Neural progenitor cell (in vitro differentiated cells): ENCODE results near the gene AMIGO1. TPM values are rescaled to one million over a fixed set of nuclear protein-coding genes. Genes with fewer than 3 reads are reported as not detected.

Experiments
- DNase-seq: peaks from one replicate; pipeline ENCODE4 v3.0.0-alpha.2; 2016; ENCODE audit warnings: low spot score
- H2AFZ ChIP-seq: fragments of 200-600 bp; sonication (generic); replicated peaks from 2 replicates; pipeline ENCODE4 v1.6.1; 2016; ENCODE audit warnings: antibody characterized with exemption
- H3F3A ChIP-seq: fragments of 200-600 bp; sonication (generic); 2 replicates; pipeline ENCODE4 v1.6.1; 2016; ENCODE audit warnings: antibody characterized with exemption, low read depth
- H3K27ac ChIP-seq: fragments of 200-600 bp; sonication (generic); 2 replicates; pipeline ENCODE4 v1.5.1; 2016; ENCODE audit warnings: mild to moderate bottlenecking
- H3K27me3 ChIP-seq: fragments of 200-600 bp; sonication (generic); 2 replicates; pipeline ENCODE4 v1.6.1; 2016; ENCODE audit warnings: mild to moderate bottlenecking, moderate library complexity
- H3K36me3 ChIP-seq: fragments of 200-600 bp; sonication (generic); 2 replicates; pipeline ENCODE4 v1.5.1; 2016
- H3K4me1 ChIP-seq: fragments of 200-600 bp; sonication (generic); 2 replicates; pipeline ENCODE4 v1.6.1; 2016; ENCODE audit warnings: mixed run types
- H3K4me2 ChIP-seq: fragments of 200-600 bp; sonication (generic); 2 replicates; pipeline ENCODE4 v1.6.1; 2016
- H3K4me3 ChIP-seq: fragments of 200-600 bp; sonication (generic); 2 replicates; pipeline ENCODE4 v1.5.1; 2016
- H3K79me2 ChIP-seq: fragments of 200-600 bp; sonication (generic); 2 replicates; pipeline ENCODE4 v1.6.1; 2016; ENCODE audit warnings: low read depth
- H3K9ac ChIP-seq: fragments of 200-600 bp; sonication (generic); 2 replicates; pipeline ENCODE4 v1.6.1; 2016
- H3K9me3 ChIP-seq: fragments of 200-600 bp; sonication (generic); 2 replicates; pipeline ENCODE4 v1.5.1; 2016; ENCODE audit warnings: low read depth
- H4K20me1 ChIP-seq: fragments of 200-600 bp; sonication (generic); 2 replicates; pipeline ENCODE4 v1.6.1; 2016; ENCODE audit warnings: low read depth
- H3K27ac Mint-ChIP-seq: 3 replicates; pipeline ENCODE4 v1.8.0; 2021; ENCODE audit warnings: mixed read lengths
- H3K27me3 Mint-ChIP-seq: 2 replicates; pipeline ENCODE4 v1.8.0; 2022; ENCODE audit warnings: low read depth, mild to moderate bottlenecking, inconsistent platforms, moderate library complexity, mixed read lengths; ENCODE audit not compliant: insufficient read depth
- H3K36me3 Mint-ChIP-seq: 3 replicates; pipeline ENCODE4 v1.8.0; 2021; ENCODE audit warnings: mixed read lengths
- H3K4me1 Mint-ChIP-seq: 3 replicates; pipeline ENCODE4 v1.8.0; 2021; ENCODE audit warnings: mixed read lengths
- H3K4me3 Mint-ChIP-seq: 3 replicates; pipeline ENCODE4 v1.8.0; 2021; ENCODE audit warnings: mild to moderate bottlenecking, moderate library complexity, mixed read lengths
- H3K9me3 Mint-ChIP-seq: 3 replicates; pipeline ENCODE4 v1.8.0; 2020; ENCODE audit warnings: mixed read lengths
- EZH2 ChIP-seq: fragments of 200-600 bp; sonication (generic); IDR thresholded peaks from 2 replicates; pipeline ENCODE4 v1.6.1; 2017; ENCODE audit warnings: antibody characterized with exemption, mild to moderate bottlenecking, moderate library complexity
- EZH2phosphoT487 ChIP-seq: fragments of 200-600 bp; sonication (generic); IDR thresholded peaks from 2 replicates; pipeline ENCODE4 v1.6.1; 2017; ENCODE audit warnings: antibody characterized with exemption
- total RNA-seq: library from RNA; depleted of rRNA; stranded (reverse); fragments of >200 nt; gene quantifications from 2 replicates; pipeline ENCODE4 v1.2.3, GENCODE V29; 2015; ENCODE audit warnings: low replicate concordance
- TF ChIP-seq, protein P1 (sequence below): fragments of 200-600 bp; sonication (generic); IDR thresholded peaks from 2 replicates; pipeline ENCODE4 v1.5.1; 2017; ENCODE audit warnings: antibody characterized with exemption, mild to moderate bottlenecking

AMIGO1 gene, protein sequence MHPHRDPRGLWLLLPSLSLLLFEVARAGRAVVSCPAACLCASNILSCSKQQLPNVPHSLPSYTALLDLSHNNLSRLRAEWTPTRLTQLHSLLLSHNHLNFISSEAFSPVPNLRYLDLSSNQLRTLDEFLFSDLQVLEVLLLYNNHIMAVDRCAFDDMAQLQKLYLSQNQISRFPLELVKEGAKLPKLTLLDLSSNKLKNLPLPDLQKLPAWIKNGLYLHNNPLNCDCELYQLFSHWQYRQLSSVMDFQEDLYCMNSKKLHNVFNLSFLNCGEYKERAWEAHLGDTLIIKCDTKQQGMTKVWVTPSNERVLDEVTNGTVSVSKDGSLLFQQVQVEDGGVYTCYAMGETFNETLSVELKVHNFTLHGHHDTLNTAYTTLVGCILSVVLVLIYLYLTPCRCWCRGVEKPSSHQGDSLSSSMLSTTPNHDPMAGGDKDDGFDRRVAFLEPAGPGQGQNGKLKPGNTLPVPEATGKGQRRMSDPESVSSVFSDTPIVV
- 4.5 and 6.0 TPM in 2 replicates for total RNA-seq

DNA sequence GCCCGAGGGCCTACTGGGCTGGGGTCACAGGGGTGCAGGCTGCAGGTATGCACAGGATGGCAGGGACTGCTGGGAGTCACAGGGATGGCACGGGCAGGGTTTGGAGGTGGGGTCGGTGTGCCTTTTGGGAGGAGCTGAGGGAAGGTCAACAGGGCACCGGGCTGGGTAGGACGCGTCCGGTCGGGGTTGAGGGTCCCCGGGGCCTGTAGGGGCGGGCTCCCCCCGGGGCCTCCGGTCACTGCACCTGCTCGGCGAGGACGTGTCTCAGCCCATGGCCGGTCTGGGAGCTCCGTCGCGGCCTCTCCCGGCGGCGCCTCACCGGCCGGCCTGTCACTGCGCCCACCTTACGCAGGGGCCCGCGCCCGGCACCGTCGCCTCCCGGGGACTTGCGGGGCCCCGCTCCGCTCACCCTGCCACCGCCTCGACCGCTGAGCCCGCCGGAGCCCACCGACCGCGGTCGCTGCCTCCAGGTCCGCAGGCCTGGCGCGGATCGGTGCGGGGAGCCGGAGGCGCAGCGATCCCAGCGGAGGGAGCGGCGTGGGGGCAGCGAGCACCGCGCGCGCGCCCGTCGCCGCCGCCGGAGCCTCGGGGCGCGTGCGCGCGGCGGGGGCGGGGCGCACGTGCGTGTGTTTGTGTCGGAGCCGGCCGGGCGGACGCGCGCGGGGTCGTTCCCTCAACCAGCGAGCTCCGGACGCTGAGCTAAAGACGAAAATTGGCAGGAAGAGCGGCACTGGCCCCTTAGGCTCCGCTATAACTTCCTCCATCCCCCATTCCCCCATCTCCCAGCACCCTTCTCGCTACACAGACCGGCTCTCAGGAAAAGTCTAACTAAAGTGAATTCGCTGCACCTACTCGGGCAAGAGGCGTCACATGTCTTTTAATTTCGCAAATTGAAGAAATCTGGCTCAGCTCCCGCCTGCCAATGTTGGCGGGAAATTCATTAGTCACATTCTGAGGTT is at the start of gene AMIGO1:
TSS of gene AMIGO1 (minus strand) at position 552 of the 959 bp plus-strand sequence. CDS start 815 bp downstream, outside the sequence.
- H3K4me1 ChIP-seq, result peaks cover 6% of the 10 kb centered on the region
- peak within 1 kb of the TSS; percentile 98 for H2AFZ ChIP-seq
- peak within 1 kb of the TSS; percentile 58 for H3K4me3 ChIP-seq
- peak; percentile 92 for DNase-seq
- no peaks in the 10 kb centered on the region for H3K79me2 ChIP-seq
- H3K27ac ChIP-seq, result no peak within 1 kb of the TSS
- peaks cover 4% of the 10 kb centered on the region for H3F3A ChIP-seq
- Mint-ChIP-seq H3K9me3 (no peaks in the 10 kb centered on the region), H3K4me1 (peaks cover 21% of the 10 kb centered on the region), H3K27ac (peak within 1 kb of the TSS; percentile 57), H3K36me3 (no peaks in the 10 kb centered on the region), H3K27me3 (peaks cover 5% of the 10 kb centered on the region), H3K4me3 (peak within 1 kb of the TSS; percentile 95)
- H3K36me3 ChIP-seq, result no peaks in the 10 kb centered on the region
- peak within 1 kb of the TSS; percentile 94 for H3K4me2 ChIP-seq
- no peak for TF ChIP-seq EZH2phosphoT487
- TF ChIP-seq, protein P1, sequence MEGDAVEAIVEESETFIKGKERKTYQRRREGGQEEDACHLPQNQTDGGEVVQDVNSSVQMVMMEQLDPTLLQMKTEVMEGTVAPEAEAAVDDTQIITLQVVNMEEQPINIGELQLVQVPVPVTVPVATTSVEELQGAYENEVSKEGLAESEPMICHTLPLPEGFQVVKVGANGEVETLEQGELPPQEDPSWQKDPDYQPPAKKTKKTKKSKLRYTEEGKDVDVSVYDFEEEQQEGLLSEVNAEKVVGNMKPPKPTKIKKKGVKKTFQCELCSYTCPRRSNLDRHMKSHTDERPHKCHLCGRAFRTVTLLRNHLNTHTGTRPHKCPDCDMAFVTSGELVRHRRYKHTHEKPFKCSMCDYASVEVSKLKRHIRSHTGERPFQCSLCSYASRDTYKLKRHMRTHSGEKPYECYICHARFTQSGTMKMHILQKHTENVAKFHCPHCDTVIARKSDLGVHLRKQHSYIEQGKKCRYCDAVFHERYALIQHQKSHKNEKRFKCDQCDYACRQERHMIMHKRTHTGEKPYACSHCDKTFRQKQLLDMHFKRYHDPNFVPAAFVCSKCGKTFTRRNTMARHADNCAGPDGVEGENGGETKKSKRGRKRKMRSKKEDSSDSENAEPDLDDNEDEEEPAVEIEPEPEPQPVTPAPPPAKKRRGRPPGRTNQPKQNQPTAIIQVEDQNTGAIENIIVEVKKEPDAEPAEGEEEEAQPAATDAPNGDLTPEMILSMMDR, result no peak
- TF ChIP-seq EZH2, result no peak
- no peaks in the 10 kb centered on the region for H3K9me3 ChIP-seq
- no peak within 1 kb of the TSS for H3K9ac ChIP-seq
- peaks cover 48% of the 10 kb centered on the region for H3K27me3 ChIP-seq
- no peaks in the 10 kb centered on the region for H4K20me1 ChIP-seq

DNA sequence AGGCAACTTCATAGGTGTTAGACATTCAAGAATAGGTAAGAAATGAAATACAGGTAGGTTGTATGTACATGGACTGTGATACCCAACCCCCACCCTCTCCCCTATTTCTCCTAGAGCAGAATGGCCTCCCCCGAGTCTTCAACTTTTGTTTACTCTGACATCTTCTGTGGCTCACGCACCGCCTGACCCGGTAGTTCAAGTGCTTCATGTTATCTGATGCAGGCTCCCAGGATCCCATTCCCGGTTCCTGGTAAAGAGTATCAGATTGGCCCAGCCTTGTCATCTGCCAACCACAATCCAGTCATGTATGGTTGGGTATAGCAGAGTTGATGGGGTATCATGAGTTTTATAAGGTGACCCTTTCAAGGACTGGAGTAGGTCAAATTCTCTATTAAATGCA is 48.0 kb upstream of the AMIGO1 start:
- TF ChIP-seq, protein P1, result no peak
- no peak overlapping the region for H3K9ac ChIP-seq
- H3K4me3 ChIP-seq, result no peak overlapping the region
- no peak overlapping the region for H3K4me2 ChIP-seq
- peaks cover 10% of the 10 kb centered on the region for H3K36me3 Mint-ChIP-seq
- no peak overlapping the region for H3K27ac ChIP-seq
- H3K27me3 ChIP-seq, result no peaks in the 10 kb centered on the region
- peaks cover 22% of the 10 kb centered on the region for H3F3A ChIP-seq
- peaks cover 12% of the 10 kb centered on the region for H3K4me1 Mint-ChIP-seq
- H3K9me3 Mint-ChIP-seq, result no peaks in the 10 kb centered on the region
- H3K79me2 ChIP-seq, result peaks cover 100% of the 10 kb centered on the region
- H3K4me1 ChIP-seq, result peaks cover 16% of the 10 kb centered on the region
- H3K9me3 ChIP-seq, result no peaks in the 10 kb centered on the region
- H3K27ac Mint-ChIP-seq, result no peak overlapping the region
- H4K20me1 ChIP-seq, result peaks cover 91% of the 10 kb centered on the region
- no peaks in the 10 kb centered on the region for H3K36me3 ChIP-seq
- H3K4me3 Mint-ChIP-seq, result no peak overlapping the region
- DNase-seq, result no peak
- H3K27me3 Mint-ChIP-seq, result peaks cover 2% of the 10 kb centered on the region
- H2AFZ ChIP-seq, result no peak overlapping the region

DNA sequence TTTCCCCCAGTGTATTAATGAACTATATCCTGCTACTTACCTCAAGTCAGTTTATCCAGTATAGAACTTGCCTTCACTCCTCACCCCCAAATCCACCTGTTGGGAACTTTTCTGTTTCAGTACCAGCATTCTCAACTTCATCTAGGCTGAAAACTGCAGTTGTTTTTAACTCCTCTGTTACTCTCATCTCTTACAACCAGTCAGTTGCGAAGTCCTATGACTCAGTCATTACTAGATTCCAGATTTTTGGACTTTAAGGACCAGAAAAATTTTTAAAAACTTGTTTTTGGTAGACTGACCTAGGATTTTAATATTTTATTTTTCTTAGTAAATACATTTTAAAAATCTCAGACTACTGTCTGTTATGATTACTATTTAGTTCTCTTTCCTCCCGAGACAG is 47.0 kb upstream of the AMIGO1 start:
- peaks cover 12% of the 10 kb centered on the region for H3K36me3 Mint-ChIP-seq
- Histone ChIP-seq H3K4me1 (peaks cover 11% of the 10 kb centered on the region), H3K4me2 (no peak overlapping the region), H3K9me3 (no peaks in the 10 kb centered on the region), H3K27me3 (no peaks in the 10 kb centered on the region), H3K27ac (no peak overlapping the region), H3K36me3 (no peaks in the 10 kb centered on the region), H3F3A (peaks cover 14% of the 10 kb centered on the region), H4K20me1 (peaks cover 90% of the 10 kb centered on the region), H3K4me3 (no peak overlapping the region), H3K9ac (no peak overlapping the region), H2AFZ (no peak overlapping the region), H3K79me2 (peaks cover 100% of the 10 kb centered on the region)
- no peak overlapping the region for H3K27ac Mint-ChIP-seq
- no peaks in the 10 kb centered on the region for H3K9me3 Mint-ChIP-seq
- H3K4me3 Mint-ChIP-seq, result no peak overlapping the region
- no peak for TF ChIP-seq EZH2
- TF ChIP-seq, protein P1, result no peak
- no peak for TF ChIP-seq EZH2phosphoT487
- no peak for DNase-seq
- peaks cover 12% of the 10 kb centered on the region for H3K4me1 Mint-ChIP-seq
- peaks cover 2% of the 10 kb centered on the region for H3K27me3 Mint-ChIP-seq
